Osteoblast (primary cell): ENCODE results near the gene CHKB. TPM values are rescaled to one million over a fixed set of nuclear protein-coding genes. Genes with fewer than 3 reads are reported as not detected.
A peak's percentile ranks its signal among the peaks of the same experiment; 100 is the strongest.

Source experiments
- DNase-seq: peaks from one replicate; pipeline ENCODE4 v3.0.0; 2011; ENCODE audit warnings: low spot score, mixed read lengths; ENCODE audit not compliant: insufficient read length; ENCODE audit errors: missing footprints
- H2AFZ ChIP-seq: 2 replicates; pipeline ENCODE4 v1.6.0; 2011; ENCODE audit warnings: mild to moderate bottlenecking, low read length
- H3K27ac ChIP-seq: 2 replicates; pipeline ENCODE4 v1.5.1; 2011; ENCODE audit warnings: mild to moderate bottlenecking, low read depth, low read length, moderate library complexity
- H3K27me3 ChIP-seq: 2 replicates; pipeline ENCODE4 v1.6.0; 2012; ENCODE audit warnings: mild to moderate bottlenecking, control low read depth, inconsistent platforms, low read length, moderate library complexity; ENCODE audit not compliant: insufficient read depth
- H3K36me3 ChIP-seq: 2 replicates; pipeline ENCODE4 v1.5.1; 2011; ENCODE audit warnings: mild to moderate bottlenecking, low read length, control low read depth, moderate library complexity; ENCODE audit not compliant: insufficient read depth
- H3K4me1 ChIP-seq: 2 replicates; pipeline ENCODE4 v1.5.1; 2011; ENCODE audit warnings: mild to moderate bottlenecking, low read length, control low read depth, moderate library complexity; ENCODE audit not compliant: insufficient read depth
- H3K4me2 ChIP-seq: 2 replicates; pipeline ENCODE4 v1.6.0; 2011; ENCODE audit warnings: mild to moderate bottlenecking, low read length; ENCODE audit not compliant: insufficient read depth
- H3K4me3 ChIP-seq: fragments of 200-600 bp; sonication (generic); 3 replicates; pipeline ENCODE4 v1.5.1; 2012; ENCODE audit warnings: mild to moderate bottlenecking, low read length, inconsistent platforms; ENCODE audit not compliant: insufficient read depth
- H3K79me2 ChIP-seq: 2 replicates; pipeline ENCODE4 v1.6.0; 2012; ENCODE audit warnings: mild to moderate bottlenecking, low read length, control low read depth, inconsistent platforms; ENCODE audit not compliant: insufficient read depth
- H3K9me3 ChIP-seq: 2 replicates; pipeline ENCODE4 v1.5.1; 2011; ENCODE audit warnings: low read depth, low read length, control low read depth
- H4K20me1 ChIP-seq: 2 replicates; pipeline ENCODE4 v1.6.0; 2012; ENCODE audit warnings: mild to moderate bottlenecking, low read length, control low read depth; ENCODE audit not compliant: insufficient read depth
- total RNA-seq: library from RNA; depleted of rRNA; stranded (reverse); fragments of >200 nt; gene quantifications from 2 replicates; pipeline ENCODE4 v1.2.3, GENCODE V29; 2012
- TF ChIP-seq, protein P1 (sequence below): IDR thresholded peaks from 2 replicates; pipeline ENCODE4 v1.5.1; 2011; ENCODE audit warnings: mild to moderate bottlenecking, low read depth, low read length, moderate library complexity; ENCODE audit errors: extremely low read depth

The CHKB gene
- total RNA-seq, 1 donor = 28.6 TPM

DNA sequence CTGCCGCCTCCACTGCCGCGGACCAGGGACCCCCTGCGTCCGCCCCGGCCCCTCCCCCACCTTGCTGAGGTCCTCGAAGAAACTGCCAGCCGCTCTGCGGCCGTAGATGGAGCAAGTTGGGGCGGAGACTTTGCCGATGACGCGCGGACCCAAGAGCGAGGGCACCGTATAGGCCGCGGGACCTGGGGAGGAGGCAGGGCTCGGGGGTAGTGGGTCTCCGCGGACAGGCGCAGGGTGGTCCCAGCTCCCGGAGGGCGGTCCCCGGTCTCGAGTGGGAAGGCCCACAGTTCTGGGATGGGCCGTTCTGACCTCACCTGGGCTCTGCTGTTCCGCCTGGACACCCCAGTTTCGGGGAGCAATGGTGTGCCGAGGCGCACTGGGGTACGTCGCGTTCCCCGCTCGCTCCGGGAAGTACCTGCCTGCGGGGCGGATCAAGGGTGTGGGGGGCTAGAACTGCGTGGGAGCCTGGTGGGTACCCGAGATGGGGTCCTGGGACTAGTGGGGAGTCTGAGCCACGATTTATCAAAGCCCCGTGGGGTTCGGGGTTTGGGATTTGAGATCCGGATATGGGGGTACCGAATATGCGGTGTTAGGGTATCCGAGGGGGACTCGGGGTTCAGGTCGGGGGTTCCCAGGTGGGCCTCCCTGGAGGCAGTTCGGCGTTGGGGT lies 51.6 kb downstream of the CHKB start:
- TF ChIP-seq, protein P1, sequence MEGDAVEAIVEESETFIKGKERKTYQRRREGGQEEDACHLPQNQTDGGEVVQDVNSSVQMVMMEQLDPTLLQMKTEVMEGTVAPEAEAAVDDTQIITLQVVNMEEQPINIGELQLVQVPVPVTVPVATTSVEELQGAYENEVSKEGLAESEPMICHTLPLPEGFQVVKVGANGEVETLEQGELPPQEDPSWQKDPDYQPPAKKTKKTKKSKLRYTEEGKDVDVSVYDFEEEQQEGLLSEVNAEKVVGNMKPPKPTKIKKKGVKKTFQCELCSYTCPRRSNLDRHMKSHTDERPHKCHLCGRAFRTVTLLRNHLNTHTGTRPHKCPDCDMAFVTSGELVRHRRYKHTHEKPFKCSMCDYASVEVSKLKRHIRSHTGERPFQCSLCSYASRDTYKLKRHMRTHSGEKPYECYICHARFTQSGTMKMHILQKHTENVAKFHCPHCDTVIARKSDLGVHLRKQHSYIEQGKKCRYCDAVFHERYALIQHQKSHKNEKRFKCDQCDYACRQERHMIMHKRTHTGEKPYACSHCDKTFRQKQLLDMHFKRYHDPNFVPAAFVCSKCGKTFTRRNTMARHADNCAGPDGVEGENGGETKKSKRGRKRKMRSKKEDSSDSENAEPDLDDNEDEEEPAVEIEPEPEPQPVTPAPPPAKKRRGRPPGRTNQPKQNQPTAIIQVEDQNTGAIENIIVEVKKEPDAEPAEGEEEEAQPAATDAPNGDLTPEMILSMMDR = no peak
- H4K20me1 ChIP-seq = peaks cover 6% of the 10 kb centered on the region
- no peaks in the 10 kb centered on the region for H3K9me3 ChIP-seq
- H3K79me2 ChIP-seq = no peaks in the 10 kb centered on the region
- H3K27ac ChIP-seq = peak overlapping the region; percentile 60
- H3K4me2 ChIP-seq = peak overlapping the region; percentile 91
- peak; percentile 99 for DNase-seq
- H3K27me3 ChIP-seq = no peaks in the 10 kb centered on the region
- H3K4me3 ChIP-seq = peak overlapping the region; percentile 74
- peaks cover 26% of the 10 kb centered on the region for H3K4me1 ChIP-seq
- H3K36me3 ChIP-seq = no peaks in the 10 kb centered on the region
- H2AFZ ChIP-seq = peak overlapping the region; percentile 68

DNA sequence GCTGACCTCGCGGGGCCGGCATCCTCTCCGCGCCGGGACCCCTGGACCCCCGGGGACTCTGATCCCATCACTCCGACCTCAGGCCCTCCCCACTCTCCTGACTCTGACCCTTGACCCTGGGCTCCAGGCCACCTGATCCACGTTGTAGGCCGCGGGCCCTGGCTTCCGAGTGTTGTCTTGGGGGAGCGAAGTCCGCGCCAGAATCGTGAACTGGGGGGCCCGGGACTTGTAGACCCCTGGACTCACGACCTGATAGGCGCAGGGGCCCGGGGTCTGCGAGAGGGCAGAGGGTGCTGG lies 52.1 kb downstream of the CHKB start:
- H4K20me1 ChIP-seq = peaks cover 6% of the 10 kb centered on the region
- no peaks in the 10 kb centered on the region for H3K27me3 ChIP-seq
- H3K9me3 ChIP-seq = no peaks in the 10 kb centered on the region
- no peaks in the 10 kb centered on the region for H3K36me3 ChIP-seq
- H3K4me1 ChIP-seq = peaks cover 26% of the 10 kb centered on the region
- H3K27ac ChIP-seq = peak overlapping the region; percentile 45
- peak overlapping the region; percentile 91 for H3K4me2 ChIP-seq
- H3K79me2 ChIP-seq = no peaks in the 10 kb centered on the region
- no peak overlapping the region for H2AFZ ChIP-seq
- TF ChIP-seq, protein P1 = no peak
- H3K4me3 ChIP-seq = peak overlapping the region; percentile 74
- peak; percentile 85 for DNase-seq

DNA sequence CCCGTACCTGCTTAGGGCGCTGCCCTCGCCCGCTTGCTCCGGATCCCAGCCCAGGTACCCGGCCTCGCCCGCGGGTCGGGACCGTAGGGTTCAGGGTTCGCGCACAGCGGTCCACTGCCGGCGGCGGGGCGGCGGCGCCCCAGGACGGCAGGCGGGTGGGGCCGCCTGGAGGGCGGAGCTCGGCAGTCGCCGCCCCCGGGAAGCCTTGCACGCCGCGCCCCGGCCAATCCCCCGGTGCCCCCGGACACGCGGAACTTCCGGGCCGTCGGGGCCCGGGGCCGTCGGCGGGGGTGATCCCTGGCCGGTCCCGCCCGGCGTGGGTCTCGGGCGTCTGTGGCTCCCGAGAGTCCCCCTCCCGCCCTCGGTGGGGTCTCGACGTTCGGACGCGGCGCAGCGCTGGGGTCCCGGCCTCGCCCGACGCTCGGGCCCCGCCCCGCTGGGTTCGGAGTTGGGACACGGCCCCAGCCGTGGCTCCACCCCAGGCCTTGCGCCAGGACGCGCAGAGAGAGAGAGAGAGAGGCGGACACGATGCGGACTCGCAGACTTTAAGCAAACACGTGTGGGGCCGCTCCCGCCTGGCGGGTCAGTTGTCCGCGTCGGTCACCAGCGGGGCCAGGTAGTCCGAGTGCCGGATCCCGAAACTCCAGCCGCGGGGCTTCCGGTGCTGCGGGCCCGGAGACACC lies 52.6 kb downstream of the CHKB start, which contains the start of gene TYMP:
TSS of gene TYMP (minus strand) at position 116 of the 683 bp plus-strand sequence. CDS start 303 bp downstream, outside the sequence.
- Histone ChIP-seq H3K36me3 (no peaks in the 10 kb centered on the region), H3K4me1 (peaks cover 26% of the 10 kb centered on the region), H3K9me3 (no peaks in the 10 kb centered on the region), H3K27ac (peak within 1 kb of the TSS; percentile 45), H3K4me3 (peak within 1 kb of the TSS; percentile 74), H2AFZ (peak within 1 kb of the TSS; percentile 29), H3K27me3 (no peaks in the 10 kb centered on the region), H4K20me1 (peaks cover 6% of the 10 kb centered on the region), H3K4me2 (peak within 1 kb of the TSS; percentile 91), H3K79me2 (no peaks in the 10 kb centered on the region)
- TF ChIP-seq, protein P1 = no peak
- DNase-seq = peak; percentile 97

DNA sequence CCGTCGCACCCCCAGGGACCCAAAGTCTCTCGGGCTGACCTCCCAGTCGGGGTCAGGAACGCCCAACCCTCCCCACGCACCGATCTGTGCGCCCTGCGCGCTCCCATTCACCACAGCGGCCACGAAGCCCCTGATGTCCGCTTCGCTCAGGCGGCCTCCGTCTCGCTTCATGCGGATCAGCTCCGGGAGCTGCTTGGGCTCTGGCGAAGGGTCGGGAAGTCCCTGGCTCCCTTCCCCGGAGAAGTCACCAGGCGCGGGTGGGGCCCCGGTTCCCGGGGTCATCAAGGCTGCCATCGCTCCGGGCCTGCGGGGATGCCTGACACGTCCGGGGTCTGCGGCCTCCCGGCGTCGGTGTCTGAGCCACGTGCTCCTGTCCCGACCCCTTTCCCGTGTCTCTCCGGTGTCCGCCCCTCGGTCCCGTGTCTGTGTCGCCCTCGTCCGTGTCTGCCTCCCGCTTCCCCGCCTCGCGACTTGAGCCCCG lies 53.2 kb downstream of the CHKB start:
- no peaks in the 10 kb centered on the region for H3K27me3 ChIP-seq
- peak; percentile 89 for DNase-seq
- no peaks in the 10 kb centered on the region for H3K9me3 ChIP-seq
- H3K4me1 ChIP-seq = peaks cover 28% of the 10 kb centered on the region
- H4K20me1 ChIP-seq = peaks cover 11% of the 10 kb centered on the region
- TF ChIP-seq, protein P1 = no peak
- no peak overlapping the region for H3K27ac ChIP-seq
- H2AFZ ChIP-seq = no peak overlapping the region
- peaks cover 5% of the 10 kb centered on the region for H3K79me2 ChIP-seq
- H3K4me2 ChIP-seq = peak overlapping the region; percentile 91
- H3K4me3 ChIP-seq = peak overlapping the region; percentile 74
- no peaks in the 10 kb centered on the region for H3K36me3 ChIP-seq
